Measurements from ENCODE around the gene SYCE3.

Gene SYCE3

GRCh38 chr22:50507421-50507990 is 55.2 kb downstream of the SYCE3 start, which contains the start of gene LMF2:
LMF2 (minus strand) TSS chr22:50507702; CDS start chr22:50507675, 27 bp downstream.
- Mint-ChIP-seq H3K27me3 (ENCODE audit: low read depth) (no peaks in the 10 kb centered on the region), H3K27ac (peak within 1 kb of the TSS; percentile 81 to 96 (median 91)), H3K36me3 (ENCODE audit: low read depth) (peaks cover 5% of the 10 kb centered on the region), H3K9me3 (no peaks in the 10 kb centered on the region), H3K4me1 (peaks cover 12% of the 10 kb centered on the region), H3K4me3 (peak within 1 kb of the TSS; percentile 95 to 97 (median 96))
- TF ChIP-seq CTCF (IDR thresholded peaks at IDR 0.05; ENCODE audit: unreplicated experiment in 3 of 3) = no peak

DNA sequence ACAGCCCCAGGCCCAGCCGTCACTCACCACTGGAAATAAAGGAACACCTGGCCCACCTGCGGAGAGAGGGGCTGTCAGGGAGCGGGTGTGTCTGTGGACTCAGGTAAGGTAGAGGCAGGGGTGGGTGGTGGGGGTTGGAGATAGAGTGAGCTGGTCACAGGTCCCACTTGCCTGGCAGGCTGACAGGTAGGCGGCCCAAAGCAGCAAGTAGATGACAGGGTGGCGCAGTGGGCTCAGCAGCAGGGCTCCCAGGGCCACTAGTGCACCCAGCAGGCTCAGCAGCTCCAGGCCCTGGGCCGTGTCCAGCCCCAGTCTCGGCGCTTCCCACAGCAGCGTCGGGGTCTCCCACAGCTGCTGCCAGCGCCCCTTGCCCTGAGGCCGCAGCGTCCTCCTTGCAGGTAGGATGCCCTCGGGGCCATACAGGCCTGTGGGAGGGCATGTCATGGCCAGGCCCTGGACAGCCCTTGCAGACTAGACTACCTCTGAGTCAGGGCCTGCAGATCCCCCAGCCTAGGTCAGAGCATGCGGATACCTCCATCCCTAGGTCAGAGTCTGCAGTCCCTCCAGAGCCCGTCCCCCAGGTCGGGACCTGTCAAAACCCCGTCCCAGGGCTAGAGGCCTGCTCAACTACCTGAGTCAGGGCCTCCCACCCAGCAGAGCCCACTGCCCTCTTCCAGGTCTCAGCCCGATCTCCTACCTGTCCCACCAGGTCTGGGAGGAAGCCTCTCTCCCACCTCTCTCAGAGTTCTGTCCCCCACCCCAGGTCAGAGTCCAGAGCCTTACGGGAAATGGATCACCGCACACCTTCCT is 55.9 kb downstream of the SYCE3 start:
- Mint-ChIP-seq H3K9me3 (no peaks in the 10 kb centered on the region), H3K4me3 (peak overlapping the region; percentile 93 to 97 (median 94)), H3K27ac (peak overlapping the region; percentile 37 to 75 (median 63)), H3K27me3 (ENCODE audit: low read depth) (no peaks in the 10 kb centered on the region), H3K4me1 (peaks cover 12% of the 10 kb centered on the region), H3K36me3 (ENCODE audit: low read depth) (no peaks in the 10 kb centered on the region)
- no peak for TF ChIP-seq CTCF (IDR thresholded peaks at IDR 0.05; ENCODE audit: unreplicated experiment in 3 of 3)

DNA sequence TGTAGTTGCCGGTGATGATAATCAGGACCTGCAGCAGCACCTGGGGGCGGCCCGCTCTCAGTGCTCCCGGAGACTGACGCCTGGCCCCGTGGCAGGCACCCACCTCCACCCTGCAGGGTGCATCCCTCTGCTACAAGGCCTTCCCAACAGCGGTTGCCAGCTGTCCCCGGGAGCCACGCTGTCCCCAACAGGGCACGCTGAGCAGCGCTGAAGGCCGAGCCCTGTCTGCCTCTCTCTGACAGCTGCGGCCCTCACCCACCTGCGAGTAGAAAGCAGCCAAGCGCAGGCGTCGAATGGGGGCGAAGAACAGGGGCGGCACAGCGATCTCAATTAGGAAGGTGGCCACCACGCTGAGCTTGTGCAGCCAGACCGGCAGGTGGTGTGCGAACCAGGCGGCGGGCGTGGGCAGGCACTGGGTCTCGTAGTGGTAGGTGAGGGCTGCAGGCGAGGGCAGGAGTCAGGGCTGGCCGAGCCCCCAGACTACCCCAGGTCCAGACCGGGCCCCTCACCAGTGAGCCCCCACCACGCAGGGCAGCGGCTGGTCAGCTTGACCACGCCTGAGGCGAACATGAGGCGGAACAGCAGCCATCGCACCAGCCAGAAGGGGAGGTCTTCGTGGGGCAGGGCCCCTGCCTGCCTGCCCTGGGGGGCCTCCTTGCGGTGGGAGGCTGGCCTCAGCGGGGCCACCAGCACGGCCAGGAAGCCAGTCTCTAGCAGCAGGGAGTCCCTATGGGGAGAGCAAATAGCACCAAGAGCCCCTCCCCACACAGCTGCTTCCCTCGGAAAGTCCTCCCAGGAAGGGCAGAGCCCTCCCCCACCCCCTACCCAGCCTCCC is 56.7 kb downstream of the SYCE3 start:
- no peak overlapping the region for H3K27ac Mint-ChIP-seq
- H3K27me3 Mint-ChIP-seq (ENCODE audit: low read depth) = no peaks in the 10 kb centered on the region
- TF ChIP-seq CTCF (IDR thresholded peaks at IDR 0.05; ENCODE audit: unreplicated experiment in 3 of 3) = no peak
- H3K9me3 Mint-ChIP-seq = no peaks in the 10 kb centered on the region
- peak overlapping the region; percentile 93 to 97 (median 94) for H3K4me3 Mint-ChIP-seq
- no peaks in the 10 kb centered on the region for H3K36me3 Mint-ChIP-seq (ENCODE audit: low read depth)
- H3K4me1 Mint-ChIP-seq = peaks cover 12% of the 10 kb centered on the region

DNA sequence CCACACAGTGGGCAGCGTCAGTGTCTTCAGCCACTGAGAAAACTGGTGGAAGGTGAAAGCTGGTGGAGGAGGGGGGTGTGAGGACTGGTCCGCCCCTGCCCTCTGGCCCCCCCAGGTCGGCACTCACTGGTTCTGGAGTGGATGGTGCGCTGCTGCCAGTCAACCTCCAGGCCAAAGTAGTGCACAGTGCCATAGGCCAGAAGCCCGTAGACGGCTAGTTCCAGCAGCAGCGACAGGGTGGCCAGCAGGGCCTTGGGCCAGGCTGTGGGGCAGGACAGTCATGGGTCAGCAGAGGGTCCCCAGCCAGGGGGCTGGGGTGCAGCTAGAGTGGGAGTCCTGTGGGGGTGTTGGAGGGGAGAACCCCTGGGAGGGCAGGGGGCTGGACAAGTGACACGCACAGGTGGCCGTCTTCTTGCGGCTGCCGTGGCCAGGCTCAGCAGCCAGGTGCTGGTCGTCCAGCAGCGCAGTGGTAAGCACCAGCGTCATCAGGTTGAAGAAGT is 57.4 kb downstream of the SYCE3 start:
- no peak for TF ChIP-seq CTCF (IDR thresholded peaks at IDR 0.05; ENCODE audit: unreplicated experiment in 3 of 3)
- H3K9me3 Mint-ChIP-seq = no peaks in the 10 kb centered on the region
- peaks cover 12% of the 10 kb centered on the region for H3K4me1 Mint-ChIP-seq
- H3K27me3 Mint-ChIP-seq (ENCODE audit: low read depth) = no peaks in the 10 kb centered on the region
- H3K27ac Mint-ChIP-seq = no peak overlapping the region
- H3K36me3 Mint-ChIP-seq (ENCODE audit: low read depth) = no peaks in the 10 kb centered on the region
- H3K4me3 Mint-ChIP-seq = peak overlapping the region in 2 of 3 experiments; percentile 21 to 41

DNA sequence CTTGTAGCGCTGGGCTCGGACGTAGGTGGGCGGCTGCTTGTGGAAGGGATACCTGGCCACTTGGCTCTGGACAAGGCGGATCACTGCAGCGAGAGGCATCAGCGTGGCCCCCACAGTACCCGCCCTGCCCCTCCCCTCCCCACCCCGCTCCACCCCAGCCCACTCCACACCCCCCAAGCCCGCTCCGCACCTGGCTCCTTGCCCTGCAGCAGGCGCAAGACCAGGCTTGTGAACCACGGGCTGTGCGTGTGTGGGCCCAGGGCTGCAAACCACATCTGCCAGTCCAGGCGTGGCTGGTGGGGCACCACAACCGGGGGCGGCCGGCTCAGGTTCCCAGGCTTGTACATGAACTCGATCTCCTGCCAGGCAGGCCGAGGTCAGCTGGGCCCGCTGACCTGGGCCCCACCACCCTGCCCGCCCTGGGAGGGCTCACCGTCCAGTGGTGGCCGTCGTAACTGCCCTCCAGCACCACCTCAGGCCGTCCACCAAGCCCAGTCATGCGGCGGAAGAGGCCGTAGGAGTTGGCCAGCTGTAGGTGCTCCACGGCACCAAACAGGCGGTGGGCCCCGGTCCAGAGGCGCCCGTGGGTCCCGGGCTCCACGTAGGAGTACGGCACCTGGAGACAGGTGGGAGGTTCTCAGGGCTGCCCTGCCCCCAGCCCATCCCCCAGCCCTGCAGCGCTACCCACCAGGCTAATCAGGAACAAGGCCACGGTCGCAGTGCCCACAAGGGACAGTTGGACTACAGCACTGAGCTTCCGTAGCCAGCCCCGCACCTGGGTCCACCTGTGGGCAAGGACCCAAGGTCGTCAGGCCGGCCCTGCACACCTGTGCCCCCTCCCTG is 58.1 kb downstream of the SYCE3 start:
- TF ChIP-seq CTCF (IDR thresholded peaks at IDR 0.05; ENCODE audit: unreplicated experiment in 3 of 3) = no peak
- no peak overlapping the region for H3K27ac Mint-ChIP-seq
- no peaks in the 10 kb centered on the region for H3K36me3 Mint-ChIP-seq (ENCODE audit: low read depth)
- H3K9me3 Mint-ChIP-seq = no peaks in the 10 kb centered on the region
- no peak overlapping the region for H3K4me3 Mint-ChIP-seq
- H3K27me3 Mint-ChIP-seq (ENCODE audit: low read depth) = no peaks in the 10 kb centered on the region
- H3K4me1 Mint-ChIP-seq = peaks cover 11% of the 10 kb centered on the region

Measured in nephron (organoid).